ENCODE results near the gene BBS9.

Gene BBS9

GRCh38 chr7:33550363-33550762, 421.0 kb downstream of the BBS9 start:
- no peak for DNase-seq (ENCODE audit: low read depth in 2 of 2)

GRCh38 chr7:33550979-33551378, 421.6 kb downstream of the BBS9 start:
- no peak for DNase-seq (ENCODE audit: low read depth in 2 of 2)

GRCh38 chr7:33554046-33554445, 424.7 kb downstream of the BBS9 start:
- DNase-seq (ENCODE audit: low read depth in 2 of 2): no peak

- DNase-seq (ENCODE audit: low read depth in 2 of 2): no peak
These were observed 425.2 kb downstream of the BBS9 start for GRCh38 chr7:33554576-33554975.

- no peak for DNase-seq (ENCODE audit: low read depth in 2 of 2)
These were observed 427.1 kb downstream of the BBS9 start for GRCh38 chr7:33556472-33556871.

- no peak for DNase-seq (ENCODE audit: low read depth in 2 of 2)
These were observed 429.4 kb downstream of the BBS9 start for GRCh38 chr7:33558549-33559323.

- DNase-seq (ENCODE audit: low read depth in 2 of 2): no peak
These were observed 430.0 kb downstream of the BBS9 start for GRCh38 chr7:33559324-33559710.

GRCh38 chr7:33562996-33563395, 433.6 kb downstream of the BBS9 start:
- no peak for DNase-seq (ENCODE audit: low read depth in 2 of 2)

GRCh38 chr7:33563651-33564050, 434.3 kb downstream of the BBS9 start:
- DNase-seq (ENCODE audit: low read depth in 2 of 2): no peak

GRCh38 chr7:33578166-33578565, 448.8 kb downstream of the BBS9 start:
- DNase-seq (ENCODE audit: low read depth in 2 of 2): no peak

GRCh38 chr7:33578881-33579672, 449.7 kb downstream of the BBS9 start:
- DNase-seq (ENCODE audit: low read depth in 2 of 2): no peak

GRCh38 chr7:33579673-33579960, 450.3 kb downstream of the BBS9 start:
- DNase-seq (ENCODE audit: low read depth in 2 of 2): no peak

GRCh38 chr7:33581236-33581635, 451.9 kb downstream of the BBS9 start:
- no peak for DNase-seq (ENCODE audit: low read depth in 2 of 2)

GRCh38 chr7:33582104-33582503, 452.7 kb downstream of the BBS9 start:
- DNase-seq (ENCODE audit: low read depth in 2 of 2): no peak

- no peak for DNase-seq (ENCODE audit: low read depth in 2 of 2)
These were observed 453.2 kb downstream of the BBS9 start for GRCh38 chr7:33582533-33582932.

- DNase-seq (ENCODE audit: low read depth in 2 of 2): no peak
These were observed 460.5 kb downstream of the BBS9 start for GRCh38 chr7:33589911-33590310.

- no peak for DNase-seq (ENCODE audit: low read depth in 2 of 2)
These were observed 461.6 kb downstream of the BBS9 start for GRCh38 chr7:33590916-33591315.

- no peak for DNase-seq (ENCODE audit: low read depth in 2 of 2)
These were observed 462.1 kb downstream of the BBS9 start for GRCh38 chr7:33591490-33591889.

GRCh38 chr7:33592718-33593117, 463.4 kb downstream of the BBS9 start:
- DNase-seq (ENCODE audit: low read depth in 2 of 2): no peak

GRCh38 chr7:33593611-33594010, 464.2 kb downstream of the BBS9 start:
- DNase-seq (ENCODE audit: low read depth in 2 of 2): no peak

GRCh38 chr7:33596686-33597085, 467.3 kb downstream of the BBS9 start:
- DNase-seq (ENCODE audit: low read depth in 2 of 2): no peak

GRCh38 chr7:33597181-33597580, 467.8 kb downstream of the BBS9 start:
- no peak for DNase-seq (ENCODE audit: low read depth in 2 of 2)

GRCh38 chr7:33601101-33601500, 471.7 kb downstream of the BBS9 start:
- no peak for DNase-seq (ENCODE audit: low read depth in 2 of 2)

All from stimulated activated CD8-positive, alpha-beta memory T cell treated with anti-CD3 and anti-CD28 coated beads, Interleukin-7, amount 100 ng/mL, for 4 hours (primary cell).